GM18870 (cell line): Measurements from ENCODE around the gene COL9A3.
"Not testable (repeated sequence)": the region's sequence is repeated elsewhere in the genome, so short reads cannot be mapped to it uniquely, and the experiment has no call there.

ENCODE experiments used
- ATAC-seq: cut with Tn5 transposase; IDR thresholded peaks from one replicate; pipeline ENCODE4 v1.9.1; 2021; ENCODE audit warnings: moderate library complexity; ENCODE audit not compliant: unreplicated experiment

The COL9A3 gene

DNA sequence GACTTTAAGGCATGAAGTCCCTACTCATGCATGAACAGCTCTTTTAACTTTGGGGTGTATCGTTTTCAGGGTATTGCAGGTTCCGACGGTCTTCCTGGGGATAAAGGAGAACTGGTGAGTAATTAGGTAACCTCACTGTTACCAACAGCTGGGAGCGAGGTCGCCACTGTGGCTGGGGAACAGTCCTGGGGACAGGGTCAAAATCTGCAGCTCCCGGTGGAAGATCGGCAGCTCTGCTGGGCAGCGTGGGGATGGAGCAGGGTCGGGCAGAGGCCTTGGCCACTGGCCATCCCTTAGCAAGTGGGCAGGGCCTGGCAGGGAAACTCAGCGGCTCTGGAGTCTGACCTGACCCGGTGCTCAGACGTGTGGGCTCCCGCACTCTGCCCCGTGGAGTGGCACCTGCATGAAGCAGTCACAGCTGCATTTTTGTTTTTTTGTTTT lies 16.1 kb downstream of the COL9A3 start:
- peak; percentile 28 for ATAC-seq

DNA sequence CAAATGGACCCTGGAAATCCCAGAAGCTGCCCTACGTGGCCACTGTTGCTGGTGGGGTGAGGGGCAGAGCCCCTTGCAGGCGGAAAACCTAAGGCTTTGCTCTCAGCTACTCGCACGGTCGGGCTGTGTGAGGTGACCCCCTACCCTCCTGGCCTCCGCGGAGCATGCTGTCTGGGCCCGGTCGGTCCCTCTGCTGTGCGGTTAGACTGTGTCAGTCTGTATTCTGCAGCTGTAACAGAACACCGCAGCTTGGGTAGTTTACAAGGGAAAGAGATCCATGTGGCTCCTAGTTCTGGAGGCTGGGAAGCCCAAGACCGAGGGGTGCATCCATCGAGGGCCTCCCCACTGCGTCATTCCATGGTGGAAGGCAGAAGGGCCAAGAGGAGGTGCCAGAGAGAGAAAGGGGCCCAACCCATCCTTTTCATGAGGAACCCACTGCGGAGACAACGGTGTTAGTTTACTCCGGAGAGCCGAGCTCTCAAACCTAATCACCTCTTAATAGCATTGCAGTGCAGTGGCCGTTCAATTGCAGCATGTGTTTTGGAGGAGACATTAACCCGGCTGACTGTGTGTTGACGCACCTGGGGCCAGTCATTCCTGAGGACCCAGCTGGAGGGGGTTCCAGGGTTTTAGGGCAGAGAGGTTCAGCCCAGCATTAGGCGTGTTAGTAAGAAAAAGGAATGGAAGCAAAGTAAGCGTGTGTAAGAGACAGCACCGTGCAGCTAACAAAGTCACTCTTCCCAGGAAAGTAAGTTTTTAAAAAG lies 18.3 kb downstream of the COL9A3 start:
- no peak for ATAC-seq

GRCh38 chr20:62835931-62836861 lies 19.3 kb downstream of the COL9A3 start:
- ATAC-seq, result no peak

GRCh38 chr20:62836967-62837490 lies 20.2 kb downstream of the COL9A3 start:
- no peak for ATAC-seq

DNA sequence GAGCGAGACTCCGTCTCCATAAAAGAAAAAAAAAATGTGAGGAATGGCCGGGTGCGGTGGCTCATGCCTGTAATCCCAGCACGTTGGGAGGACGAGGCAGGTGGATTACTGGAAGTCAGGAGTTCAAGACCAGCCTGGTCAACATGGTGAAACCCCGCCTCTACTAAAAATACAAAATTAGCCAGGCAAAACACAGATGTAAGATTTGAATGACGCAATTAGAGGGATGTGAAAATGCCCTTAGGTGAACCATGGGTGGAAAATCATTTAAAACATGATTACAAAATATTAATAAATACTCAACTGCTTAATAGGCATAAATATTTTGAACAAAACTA lies 20.9 kb downstream of the COL9A3 start:
- peak; percentile 31 for ATAC-seq

DNA sequence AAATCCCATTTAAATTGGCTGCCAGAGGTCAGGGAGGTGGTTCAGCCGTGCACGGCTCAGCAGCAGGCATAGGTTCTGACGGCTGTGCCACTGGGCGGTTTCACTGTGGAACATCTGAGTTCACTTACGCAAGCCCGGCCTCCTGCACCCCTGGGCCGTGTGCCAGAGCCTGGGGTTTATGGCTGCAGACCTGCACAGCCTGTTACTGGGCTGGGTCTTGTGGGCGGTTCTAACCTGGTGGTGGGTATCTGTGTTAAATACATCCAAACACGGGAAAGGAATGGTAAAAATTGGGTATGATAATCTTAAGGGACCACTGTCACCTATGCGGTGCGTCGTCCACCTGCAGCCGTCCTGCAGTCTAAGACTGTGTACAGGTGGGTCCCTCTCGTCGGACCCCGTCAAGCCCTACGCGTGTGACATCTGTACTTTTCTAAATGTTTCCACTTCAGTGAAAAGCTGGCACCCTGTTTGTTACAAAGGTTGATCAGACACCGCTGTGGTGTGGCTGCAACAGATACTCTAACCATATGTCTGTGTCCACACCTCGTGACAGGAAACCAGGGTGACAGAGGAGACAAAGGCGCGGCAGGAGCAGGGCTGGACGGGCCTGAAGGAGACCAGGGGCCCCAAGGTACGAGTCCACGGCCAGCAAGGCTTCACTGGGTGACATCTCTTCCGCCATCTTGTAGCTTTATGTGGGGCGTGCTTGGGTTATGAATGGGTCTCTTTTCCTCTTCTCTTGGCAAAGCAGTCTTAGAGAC lies 21.5 kb downstream of the COL9A3 start:
- peak; percentile 43 for ATAC-seq

GRCh38 chr20:62839261-62839660 lies 22.4 kb downstream of the COL9A3 start:
- no peak for ATAC-seq

GRCh38 chr20:62839816-62840215 lies 23.0 kb downstream of the COL9A3 start:
- ATAC-seq, result no peak

DNA sequence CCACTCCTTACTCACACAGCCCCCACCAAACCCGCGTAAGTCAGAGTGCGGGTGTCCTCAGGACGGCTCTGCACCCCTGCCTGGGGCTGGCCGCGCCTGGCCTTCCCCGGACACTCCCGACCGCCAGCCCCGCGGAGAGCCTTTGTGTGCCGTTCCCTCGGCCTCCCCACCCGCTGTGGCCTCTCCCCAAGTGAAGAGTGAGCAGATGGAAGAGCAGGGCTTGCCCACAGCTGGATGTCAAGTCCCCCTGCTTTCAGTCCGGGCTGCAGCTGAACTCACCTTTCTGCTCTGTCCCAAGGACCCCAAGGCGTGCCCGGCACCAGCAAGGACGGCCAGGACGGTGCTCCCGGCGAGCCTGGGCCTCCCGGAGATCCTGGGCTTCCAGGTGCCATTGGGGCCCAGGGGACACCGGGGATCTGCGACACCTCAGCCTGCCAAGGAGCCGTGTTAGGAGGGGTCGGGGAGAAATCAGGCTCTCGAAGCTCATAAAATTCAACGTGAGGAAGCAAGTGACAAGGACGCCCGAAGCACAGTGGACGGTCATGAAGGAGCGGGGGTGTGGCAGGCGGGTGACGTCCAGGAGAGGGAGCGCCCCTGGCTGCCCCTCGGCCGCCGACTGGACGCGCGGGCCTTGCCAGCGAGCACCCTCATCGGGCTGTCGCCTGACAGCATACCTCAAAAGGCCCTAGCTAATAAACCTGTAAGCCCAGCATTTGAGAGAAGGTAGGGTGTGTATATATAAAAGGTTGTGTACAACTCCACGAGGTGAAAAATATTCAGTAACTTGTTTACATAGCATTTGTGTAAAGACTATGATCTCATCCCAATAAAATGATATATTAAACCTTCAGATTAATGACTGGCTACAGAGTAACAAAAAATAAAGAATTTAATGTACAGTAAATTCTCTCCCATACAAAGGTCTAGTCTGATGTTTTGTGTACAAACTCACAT lies 23.7 kb downstream of the COL9A3 start:
- ATAC-seq, result no peak

DNA sequence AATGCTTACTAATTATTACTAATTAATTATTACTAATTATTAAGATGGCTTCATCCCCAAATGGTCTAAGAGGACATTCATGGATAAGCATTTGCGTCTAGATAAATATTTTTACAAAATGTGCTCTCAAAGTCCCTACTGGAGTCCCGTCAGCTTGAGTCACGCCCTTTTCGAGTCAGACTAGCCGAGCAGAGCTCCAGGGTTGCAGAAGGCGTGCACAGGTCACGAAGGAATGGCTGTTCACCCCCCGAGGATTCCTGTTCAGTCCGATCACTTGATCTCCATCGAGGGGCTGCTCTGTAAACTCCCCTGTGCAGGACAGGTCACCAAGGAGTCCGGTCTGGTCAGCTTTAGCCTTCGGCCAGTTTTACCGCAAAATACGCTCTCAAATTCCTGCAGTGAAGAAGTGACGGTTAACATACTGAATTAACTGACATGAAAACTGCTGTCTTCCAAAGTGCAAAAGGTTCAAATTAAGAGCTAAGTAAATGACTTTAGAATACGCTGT lies 24.9 kb downstream of the COL9A3 start:
- ATAC-seq, result no peak

DNA sequence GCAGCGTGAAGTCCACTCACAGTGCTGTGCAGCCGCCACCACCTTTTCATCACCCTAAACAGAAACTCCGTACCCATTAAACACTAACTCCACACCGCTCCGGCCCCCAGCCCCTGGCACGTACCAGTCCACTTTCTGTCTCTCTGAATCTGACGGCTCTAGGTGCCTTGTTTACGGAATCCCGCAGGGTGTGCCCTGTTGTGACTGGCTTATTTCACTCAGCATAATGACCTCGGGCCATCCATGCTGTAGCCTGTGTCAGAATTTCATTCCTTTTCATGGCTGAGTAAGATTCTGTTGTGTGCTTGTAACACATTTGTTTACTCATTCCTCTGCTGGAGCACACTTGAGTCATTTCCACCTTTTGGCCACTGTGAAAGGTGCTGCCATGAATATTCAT lies 26.8 kb downstream of the COL9A3 start:
- no peak for ATAC-seq

- ATAC-seq, result no peak
Observed at GRCh38 chr20:62844182-62844581, 27.3 kb downstream of the COL9A3 start.

- ATAC-seq, result no peak
Observed at GRCh38 chr20:62845416-62846160, 28.7 kb downstream of the COL9A3 start.

DNA sequence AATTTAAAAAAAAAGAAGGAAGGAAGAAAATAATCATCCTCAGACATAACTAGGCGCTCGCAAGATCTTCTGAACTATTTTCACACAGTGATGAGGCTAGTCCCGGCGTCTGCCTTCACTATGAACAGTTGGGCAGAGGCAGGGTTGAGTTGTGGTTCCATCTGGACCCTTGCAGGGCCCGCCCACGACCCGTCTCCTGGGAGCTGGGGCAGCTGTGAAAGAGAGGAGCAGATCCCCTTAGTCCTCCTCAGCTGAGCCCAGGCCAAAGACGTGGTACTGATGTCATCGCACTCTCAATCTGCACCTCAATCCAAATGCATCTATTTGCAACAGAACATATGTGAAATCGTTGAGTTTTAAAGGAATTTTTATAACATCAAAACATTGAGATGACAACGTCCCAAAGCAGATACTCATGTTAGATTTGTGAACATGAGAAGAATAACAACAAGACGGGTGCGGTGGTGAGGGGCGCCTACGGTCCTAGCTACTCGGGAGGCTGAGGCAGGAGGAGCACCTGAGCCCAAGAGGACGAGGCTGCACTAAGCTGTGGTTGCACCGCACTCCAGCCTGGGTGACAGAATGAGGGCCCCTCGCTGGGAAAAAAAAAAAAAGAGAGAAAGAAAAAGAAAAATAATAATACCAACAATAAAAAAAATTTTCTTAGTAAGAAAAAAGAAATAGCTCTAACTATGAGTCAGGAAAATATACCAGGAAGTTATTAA lies 29.5 kb downstream of the COL9A3 start:
- no peak for ATAC-seq

GRCh38 chr20:62848917-62849316 lies 32.1 kb downstream of the COL9A3 start:
- ATAC-seq, result not testable (repeated sequence)

GRCh38 chr20:62849431-62849830 lies 32.6 kb downstream of the COL9A3 start:
- no peak for ATAC-seq

DNA sequence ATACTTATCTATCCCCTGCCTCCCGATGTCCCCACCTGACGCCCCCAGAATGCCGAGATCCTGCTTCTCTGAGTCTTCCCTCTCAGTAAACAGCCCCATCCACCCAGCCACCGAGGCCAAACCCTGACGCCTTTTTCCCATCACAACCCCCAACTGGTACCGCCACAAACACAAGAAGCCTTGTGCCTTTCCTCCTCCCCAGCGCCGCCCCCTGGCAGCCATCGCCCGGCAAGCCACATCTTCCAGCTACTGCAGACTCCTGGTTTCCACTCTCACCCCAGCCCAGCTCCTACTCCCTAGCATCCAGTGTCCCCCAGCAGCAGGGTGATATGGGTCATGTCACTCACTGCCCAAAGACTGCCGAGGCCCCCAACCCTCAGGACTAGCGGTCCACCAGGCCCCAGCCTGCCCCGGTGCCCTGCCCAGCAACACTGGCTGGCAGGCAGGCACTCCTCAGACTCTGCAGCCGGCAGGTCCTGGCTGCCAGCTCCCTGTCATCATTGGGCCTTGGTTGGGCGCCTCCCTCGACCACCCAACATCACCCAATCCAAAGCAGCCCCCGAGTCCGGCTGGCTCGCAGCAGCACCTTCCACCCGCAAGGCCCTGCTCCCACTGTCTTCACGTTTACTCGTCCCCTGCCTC lies 33.6 kb downstream of the COL9A3 start:
- no peak for ATAC-seq

DNA sequence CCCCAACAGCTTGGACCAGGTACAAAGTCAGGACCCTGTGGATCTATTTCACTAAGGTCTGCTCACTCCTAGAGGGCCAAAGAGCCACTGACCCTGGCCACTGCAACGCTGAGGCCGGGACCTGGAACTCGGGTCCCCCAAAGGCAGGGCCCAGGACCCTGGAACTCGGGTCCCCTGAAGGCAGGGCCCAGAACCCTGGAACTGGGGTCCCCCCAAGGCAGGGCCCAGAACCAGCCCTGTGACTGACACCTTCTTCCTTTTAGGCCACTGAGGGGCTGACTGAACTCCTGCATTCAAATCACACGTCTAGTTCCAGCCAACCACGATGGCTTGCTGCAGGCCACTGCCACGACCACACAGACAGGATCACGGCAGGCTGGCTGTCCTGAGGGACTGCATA lies 35.3 kb downstream of the COL9A3 start:
- no peak for ATAC-seq
